HepG2 (cell line): Measurements from ENCODE around the gene CCDC88C.

Experiments
- CREB1 ChIP-seq, 2 experiments: fragments of 450-650 bp in 1 of 2; IDR thresholded peaks; 2 replicates each; pipeline ENCODE4 v1.6.1; 2016 to 2017; ENCODE audit warnings: control low read depth in 1 of 2, mild to moderate bottlenecking in 1 of 2, missing compliant biosample characterization in 1 of 2, missing genetic modification characterization in 1 of 2
- POLR2A ChIP-seq, 2 experiments: IDR thresholded peaks; 2 replicates each; pipeline ENCODE4 v1.6.1; 2011; ENCODE audit warnings: low read depth in 2 of 2, low read length in 2 of 2, mild to moderate bottlenecking in 1 of 2, moderate library complexity in 1 of 2; ENCODE audit not compliant: insufficient read depth in 1 of 2
- TEAD2 ChIP-seq: sonication (generic); formaldehyde crosslinking; IDR thresholded peaks from 2 replicates; pipeline ENCODE4 v1.9.0; 2021; ENCODE audit warnings: missing genetic modification reagents
- ZNF713 ChIP-seq: sonication (generic); formaldehyde crosslinking; IDR thresholded peaks from 2 replicates; pipeline ENCODE4 v1.4.0; 2020; ENCODE audit warnings: mild to moderate bottlenecking, missing genetic modification reagents

- TF ChIP-seq ZNF713 (CRISPR knock-in tag) (no peak), CREB1 (IDR thresholded peaks at IDR 0.05) (no peak), CREB1 (CRISPR knock-in tag; IDR thresholded peaks at IDR 0.05) (no peak), TEAD2 (CRISPR knock-in tag) (no peak), POLR2A (IDR thresholded peaks at IDR 0.05; ENCODE audit: insufficient read depth in 1 of 2, low read depth in 2 of 2, low read length in 2 of 2) (no peak)
Observed at GRCh38 chr14:91357272-91358024, 60.2 kb downstream of the CCDC88C start.
